Fibroblast of skin of right quadriceps (primary cell): ENCODE measurements around the gene AXDND1.
"Not testable (repeated sequence)": the region's sequence is repeated elsewhere in the genome, so short reads cannot be mapped to it uniquely, and the experiment has no call there.

Experiments used
- DNase-seq: peaks from one replicate; pipeline ENCODE4 v3.0.0-alpha.2; 2013

The AXDND1 gene

GRCh38 chr1:179372160-179372559 lies 6.4 kb downstream of the AXDND1 start:
- DNase-seq, result no peak

DNA sequence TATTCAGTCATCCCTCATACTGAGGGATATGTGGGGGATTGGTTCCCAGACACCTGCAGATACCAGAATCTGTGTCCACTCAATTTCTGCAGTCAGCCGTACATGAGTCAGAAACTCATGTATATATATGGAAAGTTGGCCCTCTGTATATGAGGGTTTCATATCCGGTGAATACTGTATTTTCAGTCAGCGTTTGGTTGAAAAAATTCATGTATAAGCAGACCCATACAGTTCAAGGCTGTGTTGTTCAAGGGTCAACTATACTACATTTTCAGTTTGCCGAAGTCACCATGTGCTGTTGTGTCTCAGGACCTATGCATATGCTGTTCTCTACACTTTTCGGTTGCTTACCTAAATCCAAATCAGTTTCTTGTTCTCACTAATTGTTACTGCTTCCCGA lies 10.5 kb downstream of the AXDND1 start:
- DNase-seq, result no peak

- DNase-seq, result no peak
These were observed 14.5 kb downstream of the AXDND1 start for GRCh38 chr1:179380299-179380698.

GRCh38 chr1:179384027-179384426 lies 18.3 kb downstream of the AXDND1 start:
- DNase-seq, result no peak

DNA sequence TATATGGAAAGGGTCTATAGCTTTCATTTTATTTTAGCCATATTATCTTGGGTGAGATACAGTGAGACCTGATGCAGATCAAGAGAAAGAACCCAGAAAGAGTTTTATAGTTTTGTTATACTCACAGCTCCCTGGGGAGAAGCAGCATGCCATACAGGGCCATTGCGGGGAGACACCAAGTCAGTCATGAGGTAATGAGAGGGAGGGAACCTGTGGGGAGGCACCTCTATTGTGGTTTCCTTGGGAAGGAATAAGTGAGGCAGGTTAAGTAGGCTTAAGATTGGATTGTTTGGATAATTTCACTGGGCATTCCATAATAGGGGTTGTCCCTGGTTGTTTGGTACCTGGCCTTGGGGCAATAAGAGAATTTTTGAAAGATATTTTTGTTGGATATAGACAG lies 19.7 kb downstream of the AXDND1 start:
- DNase-seq, result no peak

DNA sequence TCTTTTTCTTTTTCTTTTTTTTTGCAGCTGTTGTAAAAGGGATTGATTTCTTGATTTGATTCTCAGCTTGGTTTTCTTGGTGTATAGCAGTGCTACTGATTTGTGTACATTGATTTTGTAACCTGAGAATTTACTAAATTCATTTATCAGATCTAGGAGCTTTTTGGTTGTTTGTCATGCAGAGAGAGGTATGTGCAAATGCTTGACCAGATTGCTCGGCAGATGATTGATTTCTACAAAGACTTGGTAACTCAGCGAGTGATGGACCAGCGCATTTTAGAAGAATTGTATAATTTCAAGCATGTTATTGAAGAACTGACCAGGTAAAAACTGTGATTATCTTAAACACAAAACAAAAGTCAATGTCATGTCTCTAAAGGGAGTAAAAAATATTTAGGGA lies 27.9 kb downstream of the AXDND1 start:
- no peak for DNase-seq

- DNase-seq, result not testable (repeated sequence)
These were observed 33.6 kb downstream of the AXDND1 start for GRCh38 chr1:179399399-179399798.

DNA sequence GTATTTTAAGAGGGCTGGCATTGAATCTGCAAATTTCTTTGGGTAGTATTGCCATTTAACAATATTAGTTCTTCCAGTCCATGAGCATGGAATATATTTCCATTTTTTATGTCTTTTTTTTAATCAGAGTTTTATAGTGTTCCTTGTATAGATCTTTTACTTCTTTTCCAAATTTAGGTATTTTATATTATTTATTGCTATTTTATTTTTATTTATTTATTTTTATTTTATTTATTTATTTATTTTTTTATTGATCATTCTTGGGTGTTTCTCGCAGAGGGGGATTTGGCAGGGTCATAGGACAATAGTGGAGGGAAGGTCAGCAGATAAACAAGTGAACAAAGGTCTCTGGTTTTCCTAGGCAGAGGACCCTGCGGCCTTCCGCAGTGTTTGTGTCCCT lies 52.0 kb downstream of the AXDND1 start:
- not testable (repeated sequence) for DNase-seq

DNA sequence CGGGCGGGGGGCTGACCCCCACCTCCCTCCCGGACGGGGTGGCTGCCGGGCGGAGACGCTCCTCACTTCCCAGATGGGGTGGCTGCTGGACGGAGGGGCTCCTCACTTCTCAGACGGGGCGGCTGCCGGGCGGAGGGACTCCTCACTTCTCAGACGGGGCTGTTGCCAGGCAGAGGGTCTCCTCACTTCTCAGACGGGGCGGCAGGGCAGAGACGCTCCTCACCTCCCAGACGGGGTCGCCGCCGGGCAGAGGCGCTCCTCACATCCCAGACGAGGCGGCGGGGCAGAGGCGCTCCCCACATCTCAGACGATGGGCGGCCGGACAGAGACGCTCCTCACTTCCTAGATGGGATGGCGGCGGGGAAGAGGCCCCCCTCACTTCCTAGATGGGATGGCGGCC lies 52.9 kb downstream of the AXDND1 start:
- DNase-seq, result not testable (repeated sequence)

GRCh38 chr1:179424610-179425009 lies 58.8 kb downstream of the AXDND1 start:
- no peak for DNase-seq

DNA sequence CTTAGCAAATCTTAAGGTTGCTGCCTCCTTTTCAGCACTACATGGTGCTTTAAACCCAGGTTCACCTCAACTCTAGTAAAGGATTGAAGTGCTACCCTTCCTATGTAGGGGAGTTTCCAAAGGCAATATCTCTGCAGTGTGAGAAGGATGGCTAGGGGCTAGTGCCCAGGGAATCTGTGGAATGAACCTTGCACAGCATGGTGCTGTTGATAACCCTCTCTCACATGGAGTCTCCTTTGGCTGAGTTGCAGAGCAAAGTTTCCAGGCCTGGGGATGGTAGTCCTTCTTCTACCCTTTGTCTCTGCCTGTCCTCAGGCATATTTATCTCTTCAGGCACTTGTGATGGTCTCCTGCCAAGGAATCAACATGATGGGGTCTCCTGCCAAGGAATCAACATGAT lies 59.4 kb downstream of the AXDND1 start:
- DNase-seq, result no peak

DNA sequence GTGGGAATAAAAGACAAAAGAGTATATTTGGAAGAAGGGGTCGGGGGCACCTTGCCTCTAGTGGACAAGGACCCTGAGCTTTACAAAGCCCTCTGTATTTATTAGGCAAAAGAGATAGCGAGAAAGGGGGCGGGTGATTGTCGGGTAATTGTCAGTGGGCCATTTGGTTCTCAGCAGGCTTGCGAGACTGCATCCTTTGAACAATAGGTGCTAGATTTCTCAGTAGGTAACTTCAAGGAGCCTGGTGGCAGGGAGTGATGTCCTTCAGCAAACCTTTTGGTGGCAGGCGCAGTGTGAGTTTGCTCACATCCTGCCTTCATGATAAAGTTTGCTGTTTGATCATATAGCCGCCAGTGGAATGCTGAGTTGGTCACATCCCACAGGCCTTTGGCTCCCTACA lies 71.4 kb downstream of the AXDND1 start:
- no peak for DNase-seq

DNA sequence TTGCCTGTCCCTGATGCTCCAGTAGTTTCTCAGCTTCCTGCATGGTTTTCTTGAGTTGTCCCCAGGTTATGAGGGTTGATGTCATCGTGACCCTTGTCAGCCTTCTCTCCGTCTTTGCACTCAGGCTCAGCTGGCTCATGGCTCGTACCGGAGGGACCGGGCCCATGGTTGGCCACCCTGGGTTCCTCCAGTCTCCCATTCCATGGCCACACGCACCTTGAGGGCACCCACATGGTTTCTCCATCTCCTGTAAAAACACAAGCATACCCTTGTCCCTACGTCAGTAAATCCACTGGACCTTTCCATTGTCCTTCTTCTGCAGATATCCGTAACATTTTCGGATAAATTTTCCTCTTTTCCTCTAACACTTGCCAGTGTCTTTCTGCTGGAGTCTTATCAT lies 73.9 kb downstream of the AXDND1 start:
- DNase-seq, result not testable (repeated sequence)

GRCh38 chr1:179440301-179440700 lies 74.5 kb downstream of the AXDND1 start:
- not testable (repeated sequence) for DNase-seq

DNA sequence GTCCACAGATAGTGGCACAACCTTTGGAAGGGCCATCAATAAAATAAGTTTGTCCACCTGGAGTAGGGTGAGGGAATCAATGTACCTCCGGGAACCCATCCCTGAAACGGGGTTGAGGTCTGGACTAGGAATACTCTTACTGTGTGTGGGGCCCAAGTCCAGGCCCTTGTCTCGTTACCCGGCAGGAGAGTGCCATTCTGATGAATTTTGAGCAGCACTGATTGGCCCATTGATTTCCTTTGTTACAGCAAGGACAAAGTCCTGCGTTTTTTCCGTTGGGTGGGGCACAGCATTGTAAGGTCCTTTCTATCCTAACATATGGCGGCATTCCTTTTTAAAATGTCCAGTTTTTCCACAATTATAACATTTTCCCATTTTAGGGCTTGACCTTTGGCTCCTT lies 75.2 kb downstream of the AXDND1 start:
- no peak for DNase-seq

GRCh38 chr1:179441501-179441900 lies 75.7 kb downstream of the AXDND1 start:
- no peak for DNase-seq

- not testable (repeated sequence) for DNase-seq
These were observed 77.1 kb downstream of the AXDND1 start for GRCh38 chr1:179442846-179443245.

GRCh38 chr1:179445593-179445992 lies 79.8 kb downstream of the AXDND1 start:
- DNase-seq, result no peak

GRCh38 chr1:179447489-179447888 lies 81.7 kb downstream of the AXDND1 start:
- no peak for DNase-seq

DNA sequence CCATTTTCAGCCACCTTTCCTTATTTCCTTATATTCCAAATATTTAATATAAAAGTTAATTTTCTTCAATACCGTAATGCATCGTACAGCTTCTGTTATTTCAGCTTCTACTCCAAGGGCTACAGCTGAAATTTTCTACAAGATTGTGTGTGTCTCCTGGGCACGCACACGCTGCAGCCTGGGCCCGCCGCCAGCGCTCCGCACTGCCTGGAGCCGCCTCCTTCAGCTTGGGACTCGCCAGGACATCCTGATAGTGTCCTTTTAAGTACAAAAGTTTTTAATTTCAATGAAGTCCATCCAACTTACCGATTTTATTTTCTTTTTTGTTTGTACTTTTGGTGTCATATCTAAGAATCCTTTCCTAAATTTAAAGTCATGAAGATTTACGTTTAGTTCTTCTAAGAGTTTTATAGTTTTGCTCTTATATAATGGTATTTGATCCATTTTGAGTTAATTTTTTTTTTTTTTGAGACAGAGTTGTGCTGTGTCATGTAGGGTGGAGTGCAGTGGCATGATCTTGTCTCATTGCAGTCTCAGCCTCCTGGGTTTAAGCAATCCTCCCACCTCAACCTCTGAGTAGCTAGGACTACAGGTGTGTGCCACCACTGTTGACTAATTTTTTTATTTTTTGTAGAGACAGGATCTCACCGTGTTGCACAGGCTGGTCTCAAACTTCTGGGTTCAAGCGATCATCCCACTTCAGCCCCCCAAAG lies 82.8 kb downstream of the AXDND1 start:
- DNase-seq, result no peak

DNA sequence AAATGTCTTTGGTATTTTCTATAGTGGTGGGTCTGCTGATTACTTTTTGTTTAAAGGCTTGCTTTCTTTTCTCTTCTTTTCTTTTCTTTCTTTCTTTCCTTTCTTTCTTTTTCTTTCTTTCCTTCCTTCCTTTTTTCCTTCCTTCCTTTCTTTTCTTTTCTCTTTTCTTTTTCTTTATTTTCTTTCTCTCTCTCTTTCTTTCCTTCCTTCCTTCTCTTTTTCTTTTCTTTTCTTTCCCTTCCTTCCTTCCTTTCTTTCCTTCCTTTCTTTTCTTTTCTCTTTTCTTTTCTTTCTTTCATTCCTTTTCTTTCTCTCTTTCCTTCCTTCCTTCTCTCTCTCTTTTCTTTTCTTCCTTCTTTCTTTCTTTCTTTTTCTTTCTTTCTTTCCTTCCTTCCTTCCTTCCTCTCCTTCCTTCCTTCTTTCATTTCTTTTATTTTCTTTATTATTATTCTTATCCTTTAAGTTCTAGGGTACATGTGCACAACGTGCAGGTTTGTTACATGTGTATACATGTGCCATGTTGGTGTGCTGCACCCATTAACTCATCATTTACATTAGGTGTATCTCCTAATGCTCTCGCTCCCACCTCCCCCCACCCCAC lies 93.9 kb downstream of the AXDND1 start:
- not testable (repeated sequence) for DNase-seq

- DNase-seq, result not testable (repeated sequence)
These were observed 99.9 kb downstream of the AXDND1 start for GRCh38 chr1:179465661-179466060.

GRCh38 chr1:179474713-179475112 lies 108.9 kb downstream of the AXDND1 start:
- DNase-seq, result no peak

DNA sequence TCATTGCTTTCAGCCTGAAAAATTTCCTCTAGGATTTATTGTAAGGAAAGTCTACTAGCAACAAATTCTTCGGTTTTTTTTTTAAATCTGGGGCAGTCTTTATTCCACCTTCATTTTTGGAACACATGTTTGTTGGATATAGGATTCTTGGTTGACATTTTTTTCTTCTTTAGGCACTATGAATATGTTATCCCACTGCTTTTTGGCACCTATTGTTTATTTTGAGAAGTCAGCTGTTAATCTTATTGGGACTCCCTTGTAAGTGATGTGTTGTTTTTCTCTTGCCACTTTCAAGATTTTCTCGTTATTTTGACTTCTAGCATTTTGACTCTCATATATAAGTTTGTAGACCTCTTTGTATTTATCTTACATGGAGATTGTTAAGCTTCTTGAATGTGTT lies 110.7 kb downstream of the AXDND1 start:
- no peak for DNase-seq

DNA sequence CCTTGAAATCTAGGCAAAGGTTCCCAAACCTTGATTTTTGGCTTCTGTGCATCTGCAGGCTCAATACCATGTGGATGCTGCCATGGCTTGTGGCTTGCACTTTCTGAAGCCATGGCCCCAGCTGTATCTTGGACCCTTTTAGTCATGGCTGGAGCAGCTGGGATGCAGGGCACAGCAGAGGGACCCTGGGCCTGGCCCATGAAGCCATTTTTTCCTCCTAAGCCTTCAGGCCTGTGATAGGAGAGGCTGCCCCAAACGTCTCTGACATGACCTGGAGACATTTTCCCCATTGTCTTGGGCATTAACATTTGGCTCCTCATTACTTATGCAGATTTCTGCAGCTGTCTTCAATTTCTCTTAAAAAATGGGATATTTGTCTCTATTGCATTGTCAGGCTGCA lies 112.6 kb downstream of the AXDND1 start:
- no peak for DNase-seq
